HG03439 (cell line): Measurements from ENCODE around the gene RRP12.
"Not testable (repeated sequence)": the region's sequence is repeated elsewhere in the genome, so short reads cannot be mapped to it uniquely, and the experiment has no call there.

Experiments
- ATAC-seq: cut with Tn5 transposase; IDR thresholded peaks from one replicate; pipeline ENCODE4 v1.9.1; 2021; ENCODE audit warnings: mild to moderate bottlenecking, moderate library complexity; ENCODE audit not compliant: unreplicated experiment

Gene RRP12

DNA sequence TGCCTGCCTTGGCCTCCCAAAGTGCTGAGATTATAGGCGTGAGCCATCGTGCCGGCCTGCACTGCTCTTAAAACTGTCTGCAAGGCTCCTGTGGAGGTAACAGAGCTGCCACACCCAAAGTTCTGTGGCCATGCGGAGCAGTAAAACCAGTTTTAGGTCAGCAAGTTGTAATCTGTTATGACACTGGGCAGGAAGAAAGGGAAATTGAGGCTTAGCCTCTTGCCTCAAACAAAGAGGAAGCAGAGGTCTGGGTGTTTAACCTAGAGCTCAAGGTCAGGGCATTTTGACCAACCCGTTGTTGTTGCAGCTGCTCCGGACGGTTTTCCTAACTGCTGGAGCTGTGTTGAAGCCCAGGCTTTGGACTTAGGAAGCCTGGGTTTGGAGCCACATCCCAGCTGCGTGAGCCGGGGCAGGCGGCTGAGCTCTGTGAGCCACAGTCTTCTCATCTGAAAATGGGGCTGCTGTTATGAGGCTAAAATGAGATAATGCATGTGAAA is 7.4 kb upstream of the RRP12 start:
- ATAC-seq: no peak

DNA sequence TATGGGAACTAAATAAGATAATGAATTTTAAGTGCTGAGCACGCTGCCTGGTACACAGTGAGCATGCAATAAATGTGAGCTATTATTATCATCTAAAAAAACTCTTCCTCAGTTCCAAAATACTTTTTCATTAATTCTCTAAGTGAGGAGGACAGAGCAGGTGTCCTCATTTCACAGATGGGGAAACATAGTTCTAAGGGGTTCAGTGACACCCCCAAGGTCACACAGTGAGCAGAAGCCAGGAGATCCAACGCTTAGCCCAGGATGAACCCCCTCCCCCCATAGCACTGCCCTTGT is 6.8 kb upstream of the RRP12 start:
- no peak for ATAC-seq

DNA sequence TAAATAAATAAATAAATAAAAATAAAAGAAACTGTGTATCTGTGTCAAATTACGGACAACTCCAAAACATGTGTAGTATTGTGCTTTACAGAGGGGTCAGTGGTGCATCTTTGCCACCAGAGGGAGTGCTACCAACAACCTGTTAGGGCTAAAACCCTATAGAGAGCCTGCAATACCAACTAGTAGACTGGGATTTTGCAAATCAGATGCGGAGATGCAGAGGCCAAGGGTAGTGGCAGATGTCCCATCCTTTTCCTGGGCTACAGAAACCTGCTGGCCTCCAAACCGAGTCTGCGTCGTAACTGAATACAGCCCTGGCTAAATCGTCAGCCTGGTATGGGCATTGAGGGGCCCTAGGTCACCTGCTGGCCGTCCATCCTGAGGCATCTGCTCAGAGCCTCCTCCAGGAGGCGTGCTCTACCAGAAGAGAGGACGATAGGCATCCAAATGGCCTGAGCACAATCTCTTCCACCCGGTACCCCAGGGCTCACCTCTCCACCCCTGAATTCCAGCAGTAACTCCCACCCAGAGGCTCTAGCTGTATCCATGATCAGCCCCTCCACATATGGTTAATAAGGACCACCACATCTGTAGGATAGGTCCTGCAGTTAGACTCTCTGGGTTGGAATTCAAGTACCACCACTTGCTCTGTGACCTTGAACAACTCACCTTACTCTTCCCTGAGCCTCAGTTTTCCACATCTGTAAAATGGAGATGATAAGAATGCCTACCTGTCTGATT is 6.2 kb upstream of the RRP12 start:
- peak; percentile 84 for ATAC-seq

DNA sequence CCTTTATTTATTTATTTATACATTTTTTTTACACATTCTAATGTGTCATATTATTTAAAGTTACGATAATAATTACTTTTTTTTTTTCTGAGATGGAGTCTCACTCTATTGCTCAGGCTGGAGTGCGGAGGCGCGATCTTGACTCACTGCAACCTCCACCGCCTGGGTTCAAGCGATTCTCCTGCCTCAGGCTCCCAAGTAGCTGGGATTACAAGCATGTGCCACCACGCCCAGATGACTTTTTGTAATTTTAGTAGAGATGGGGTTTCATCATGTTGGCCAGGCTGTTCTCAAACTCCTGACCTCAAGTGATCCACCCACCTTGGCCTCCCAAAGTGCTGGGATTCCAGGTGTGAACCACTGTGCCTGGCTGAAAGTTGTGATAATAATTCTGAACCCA is 5.3 kb upstream of the RRP12 start:
- not testable (repeated sequence) for ATAC-seq

DNA sequence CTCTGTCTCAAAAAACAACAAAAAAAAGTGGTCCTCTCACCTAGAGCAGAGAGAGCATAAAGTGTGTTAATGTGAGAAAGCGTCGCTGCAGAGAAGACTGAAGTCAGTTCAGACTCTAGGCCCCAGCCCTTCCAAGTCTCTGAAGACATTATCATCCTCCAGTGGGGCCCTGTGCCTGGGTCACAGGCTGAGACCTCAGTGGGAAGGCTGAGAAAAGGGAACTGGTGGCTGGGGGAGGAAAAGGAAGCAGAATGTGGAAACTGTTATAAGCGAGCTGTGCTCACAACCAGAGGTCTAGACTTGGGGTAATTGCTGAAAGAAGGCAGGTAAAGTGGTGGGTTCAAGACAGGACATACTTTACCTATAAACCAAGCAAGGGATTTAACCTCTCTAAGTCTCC is 4.9 kb upstream of the RRP12 start:
- no peak for ATAC-seq

DNA sequence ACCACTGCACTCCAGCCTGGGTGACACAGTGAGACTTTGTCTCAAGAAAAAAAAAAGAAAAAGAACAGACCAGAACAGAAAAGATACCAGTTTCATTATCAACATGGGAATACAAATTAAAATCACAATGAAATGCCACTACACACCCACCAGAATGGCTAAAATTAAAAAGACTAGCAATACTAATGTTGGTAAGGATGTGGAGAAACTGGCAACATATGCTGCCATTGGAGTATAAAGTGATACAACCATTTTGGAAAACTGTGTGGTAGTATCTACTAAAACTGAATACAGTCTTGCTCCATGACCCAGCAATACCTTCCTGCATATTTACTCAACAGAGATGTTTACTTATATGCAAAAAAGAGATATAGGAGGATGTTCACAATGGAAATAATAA is 2.9 kb upstream of the RRP12 start:
- ATAC-seq: no peak

DNA sequence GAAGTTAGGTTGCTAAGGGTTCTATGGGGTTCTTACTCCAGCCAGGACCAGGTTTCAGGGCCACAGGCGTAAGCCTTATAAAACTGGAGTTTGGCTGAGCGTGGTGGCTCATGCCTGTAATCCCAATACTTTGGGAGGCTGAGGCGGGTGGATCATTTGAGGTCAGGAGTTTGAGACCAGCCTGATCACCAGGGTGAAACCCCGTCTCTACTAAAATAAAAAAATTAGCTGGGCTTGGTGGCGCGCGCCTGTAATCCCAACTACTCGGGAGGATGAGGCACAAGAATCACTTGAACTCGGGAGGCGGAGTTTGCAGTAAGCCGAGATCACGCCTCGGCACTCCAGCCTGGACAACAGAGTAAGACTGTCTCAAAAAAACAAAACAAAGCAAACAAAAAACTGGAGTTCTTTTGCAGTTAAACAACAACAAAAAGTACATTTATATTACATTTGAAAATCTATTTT is 347 bp upstream of the RRP12 start:
- ATAC-seq: no peak

DNA sequence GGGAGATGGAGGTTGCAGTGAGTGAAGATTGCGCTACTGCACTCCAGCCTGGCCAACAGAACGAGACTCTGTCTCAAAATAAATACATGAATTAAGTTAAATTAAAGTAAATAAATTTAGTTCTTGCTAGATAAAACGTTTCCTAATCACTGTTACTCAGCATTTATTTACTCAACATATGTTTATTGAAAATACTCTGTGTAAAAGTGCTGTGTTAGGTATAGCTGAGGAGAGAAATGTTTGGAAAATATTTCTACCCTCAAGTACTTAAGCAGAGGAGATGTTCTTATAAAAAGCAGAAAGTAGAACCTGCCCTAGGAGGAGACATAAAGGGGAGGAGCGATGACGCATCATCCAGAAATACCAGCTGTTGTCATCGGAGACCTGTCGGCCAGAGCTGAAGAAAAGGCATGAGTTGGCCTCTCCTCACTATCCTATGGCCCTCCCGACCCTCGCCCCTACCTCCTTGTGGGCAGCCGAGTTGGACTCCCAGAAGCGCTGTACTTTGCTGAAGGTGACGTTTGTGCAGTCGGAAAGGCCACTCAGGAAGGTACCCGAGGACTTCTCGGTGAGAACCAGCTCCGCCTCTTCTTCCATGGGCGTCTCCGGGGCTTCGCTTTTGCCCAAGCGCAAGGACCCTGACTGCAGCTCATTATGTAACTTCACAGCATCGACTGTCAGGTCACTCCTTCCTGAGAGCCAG is 1.1 kb downstream of the RRP12 start:
- ATAC-seq: peak; percentile 51

DNA sequence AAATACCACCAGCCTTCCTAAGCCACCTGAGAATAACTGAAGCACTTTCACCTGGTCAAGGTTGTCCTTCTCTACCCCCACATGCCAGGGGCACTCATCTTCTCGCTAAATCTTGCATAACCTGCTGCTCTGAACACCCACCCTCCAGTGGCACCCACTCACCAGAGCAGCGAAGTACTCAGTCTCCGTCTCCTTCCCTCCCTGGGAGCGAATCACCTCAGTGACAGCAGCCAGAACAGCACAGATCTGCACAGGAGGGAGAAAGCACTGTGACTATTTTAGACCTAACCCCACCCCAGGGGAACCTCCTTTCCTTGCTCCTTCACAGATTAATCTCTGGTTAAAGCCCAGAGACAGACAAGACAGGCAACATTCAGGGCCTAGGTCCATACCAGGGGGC is 5.1 kb downstream of the RRP12 start:
- ATAC-seq: no peak

DNA sequence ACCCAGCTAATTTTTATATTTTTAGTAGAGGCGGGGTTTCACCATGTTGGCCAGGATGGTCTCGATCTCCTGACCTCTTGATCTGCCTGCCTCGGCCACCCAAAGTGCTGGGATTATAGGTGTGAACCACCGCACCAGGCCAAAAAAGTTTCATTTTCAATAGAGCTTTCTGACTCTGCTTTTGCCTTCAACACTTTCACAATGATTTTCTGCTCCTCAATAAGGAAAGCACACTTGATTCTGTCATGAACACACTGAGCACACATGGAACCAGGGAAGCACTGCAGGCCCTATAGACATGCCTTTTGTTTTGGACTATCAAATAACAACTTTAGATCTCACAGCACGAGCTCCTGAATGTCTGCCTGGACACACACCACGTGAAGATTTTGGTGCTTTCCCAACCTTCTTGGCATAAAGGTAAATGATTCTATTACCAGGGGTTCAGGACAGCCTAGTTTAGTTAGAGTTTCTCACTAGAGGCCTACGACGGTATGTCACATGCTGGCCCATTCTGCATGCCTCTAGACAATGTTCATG is 8.0 kb downstream of the RRP12 start:
- ATAC-seq: no peak

DNA sequence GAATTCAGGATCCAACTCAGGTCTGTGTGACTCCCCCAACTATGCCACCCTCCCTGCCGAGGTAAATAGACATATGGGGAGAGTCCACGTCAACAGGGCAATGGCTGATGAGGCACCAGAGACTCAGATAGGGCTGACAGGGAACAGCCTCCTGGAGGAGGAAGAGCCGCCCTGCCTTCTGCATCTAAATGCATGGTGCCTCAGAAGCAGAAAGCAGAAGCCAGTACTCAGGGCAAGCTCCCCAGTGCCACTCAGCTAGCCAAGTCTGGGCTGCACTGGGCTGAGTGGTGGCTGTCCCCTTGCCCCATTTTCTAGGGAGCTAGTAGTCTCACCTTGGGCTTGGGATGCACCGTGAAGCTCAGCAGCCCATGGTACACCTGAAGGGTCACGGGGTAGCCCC is 11.0 kb downstream of the RRP12 start:
- ATAC-seq: no peak

DNA sequence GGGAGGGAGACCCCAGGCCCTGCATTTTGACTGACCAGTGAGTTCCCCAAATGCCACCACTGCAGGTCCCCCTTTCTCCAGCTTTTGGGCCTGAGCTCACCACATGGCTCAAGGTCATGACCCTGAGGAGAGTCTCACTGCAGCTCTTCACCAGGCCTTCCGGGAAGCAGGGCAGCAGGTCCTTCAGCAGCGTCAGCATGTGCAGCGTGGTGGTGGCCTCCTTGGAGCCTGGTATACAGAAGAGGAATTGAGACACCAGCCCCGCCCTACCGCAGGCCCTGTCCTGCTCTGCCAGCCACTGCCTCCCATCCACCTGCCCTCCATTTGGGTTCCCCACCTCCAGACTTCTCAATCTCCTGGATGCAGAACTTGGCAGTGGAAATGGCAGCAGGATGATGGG is 13.0 kb downstream of the RRP12 start:
- no peak for ATAC-seq

DNA sequence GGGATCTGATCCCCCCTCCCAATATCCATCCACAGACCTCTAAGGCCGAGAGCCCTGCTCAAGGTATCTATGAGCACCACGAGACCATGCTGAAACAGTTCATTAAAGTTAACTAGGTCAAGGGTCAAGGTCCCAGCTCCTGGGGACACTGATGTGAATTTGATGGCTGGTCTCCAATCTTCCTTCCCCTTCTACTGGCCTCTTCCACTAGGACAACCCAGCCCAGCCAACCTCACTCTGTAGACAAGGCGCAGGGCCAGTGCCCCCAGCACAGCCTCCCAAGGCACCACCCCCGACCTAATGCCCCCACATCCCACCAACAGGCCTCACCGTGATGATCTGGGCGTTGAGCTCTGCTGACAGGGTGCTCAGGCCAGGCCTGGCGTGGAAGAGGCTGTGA is 15.6 kb downstream of the RRP12 start:
- ATAC-seq: no peak

DNA sequence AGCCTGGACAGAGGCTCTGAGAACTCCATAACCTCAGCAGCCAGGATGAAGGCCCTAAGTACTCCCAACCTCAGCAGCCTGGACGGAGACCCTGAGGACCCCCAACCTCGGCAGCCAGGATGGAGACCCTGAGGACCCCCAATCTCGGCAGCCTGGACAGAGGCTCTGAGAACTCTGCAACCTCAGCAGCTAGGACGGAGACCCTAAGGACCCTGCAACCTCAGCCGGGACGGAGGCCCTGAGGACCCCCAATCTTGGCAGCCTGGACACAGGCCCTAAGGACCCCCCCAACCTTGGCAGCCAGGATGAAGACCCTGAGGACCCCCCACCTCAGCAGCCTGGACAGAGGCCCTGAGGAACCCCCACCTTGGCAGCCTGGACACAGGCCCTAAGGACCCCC is 16.5 kb downstream of the RRP12 start:
- no peak for ATAC-seq

DNA sequence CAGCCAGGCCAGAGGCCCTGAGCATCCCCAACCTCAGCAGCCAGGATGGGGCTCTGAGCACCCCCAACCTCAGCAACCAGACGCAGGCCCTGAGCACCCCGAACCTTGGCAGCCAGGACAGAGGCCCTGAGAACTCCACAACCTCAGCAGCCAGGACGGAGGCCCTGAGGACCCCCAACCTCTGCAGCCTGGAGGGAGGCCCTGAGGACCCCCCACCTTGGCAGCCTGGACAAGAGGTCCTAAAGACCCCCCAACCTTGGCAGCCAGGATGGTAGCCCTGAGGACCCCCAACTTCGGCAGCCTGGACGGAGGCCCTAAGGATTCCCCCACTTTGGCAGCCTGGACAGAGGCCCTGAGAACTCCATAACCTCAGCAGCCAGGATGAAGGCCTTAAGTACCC is 17.0 kb downstream of the RRP12 start:
- no peak for ATAC-seq

DNA sequence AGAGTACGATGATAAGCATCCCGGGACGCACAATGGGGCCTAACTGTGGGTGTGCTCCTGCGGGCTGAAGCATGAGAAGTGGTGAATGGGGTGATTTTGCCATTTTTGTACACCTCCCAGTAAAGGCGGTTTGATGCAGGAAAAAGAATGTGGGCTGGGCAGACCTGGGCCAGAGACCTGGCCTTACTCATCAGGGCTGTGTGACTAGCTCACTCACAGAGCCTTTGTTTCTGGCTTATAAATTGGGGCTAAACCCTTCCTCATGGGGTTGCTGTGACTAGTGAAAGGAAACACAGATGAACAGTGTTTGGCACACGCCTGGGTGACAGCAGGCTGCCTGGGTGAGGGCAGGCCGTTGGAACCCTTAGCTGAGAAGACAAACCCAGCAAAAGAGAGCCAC is 18.0 kb downstream of the RRP12 start:
- ATAC-seq: no peak

DNA sequence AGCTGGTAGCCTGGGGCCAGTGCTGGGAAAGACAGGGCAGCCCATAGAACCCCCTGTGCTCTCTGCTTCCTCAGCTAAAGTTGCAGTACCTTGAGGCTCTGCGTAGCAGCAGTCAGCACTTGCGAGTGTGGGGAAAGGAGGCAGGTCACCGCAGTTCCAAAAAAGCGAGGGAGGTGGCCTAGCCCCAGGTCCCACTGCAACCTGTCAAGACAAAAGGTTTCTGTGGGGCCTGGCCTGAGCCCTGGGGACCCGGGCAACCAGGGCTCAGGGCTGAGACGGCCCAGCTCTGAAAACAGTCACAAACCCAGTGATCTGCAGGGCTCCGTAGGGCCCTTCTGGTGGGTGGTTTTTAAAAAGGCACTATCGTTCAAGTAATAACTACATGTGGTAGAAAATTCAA is 19.5 kb downstream of the RRP12 start:
- ATAC-seq: no peak

DNA sequence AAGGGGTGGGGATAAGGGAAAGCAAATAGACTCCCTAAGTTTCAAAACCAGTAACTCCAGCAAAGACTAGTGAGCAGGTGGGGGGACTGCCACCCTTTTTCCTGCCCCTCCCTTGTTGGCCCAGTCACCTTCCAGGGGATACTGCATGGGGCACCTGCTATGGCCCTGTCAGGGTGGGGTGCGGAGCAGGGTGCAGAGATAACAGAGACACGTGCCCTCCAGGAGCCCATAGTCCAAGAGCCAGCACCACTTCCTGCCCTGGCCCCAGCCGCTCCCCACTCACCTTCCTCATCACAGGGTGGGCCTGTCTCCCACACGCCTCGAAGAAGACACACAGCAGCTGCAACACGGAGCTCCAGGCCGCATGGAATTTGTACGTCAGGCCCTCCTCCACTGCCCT is 20.6 kb downstream of the RRP12 start:
- no peak for ATAC-seq

DNA sequence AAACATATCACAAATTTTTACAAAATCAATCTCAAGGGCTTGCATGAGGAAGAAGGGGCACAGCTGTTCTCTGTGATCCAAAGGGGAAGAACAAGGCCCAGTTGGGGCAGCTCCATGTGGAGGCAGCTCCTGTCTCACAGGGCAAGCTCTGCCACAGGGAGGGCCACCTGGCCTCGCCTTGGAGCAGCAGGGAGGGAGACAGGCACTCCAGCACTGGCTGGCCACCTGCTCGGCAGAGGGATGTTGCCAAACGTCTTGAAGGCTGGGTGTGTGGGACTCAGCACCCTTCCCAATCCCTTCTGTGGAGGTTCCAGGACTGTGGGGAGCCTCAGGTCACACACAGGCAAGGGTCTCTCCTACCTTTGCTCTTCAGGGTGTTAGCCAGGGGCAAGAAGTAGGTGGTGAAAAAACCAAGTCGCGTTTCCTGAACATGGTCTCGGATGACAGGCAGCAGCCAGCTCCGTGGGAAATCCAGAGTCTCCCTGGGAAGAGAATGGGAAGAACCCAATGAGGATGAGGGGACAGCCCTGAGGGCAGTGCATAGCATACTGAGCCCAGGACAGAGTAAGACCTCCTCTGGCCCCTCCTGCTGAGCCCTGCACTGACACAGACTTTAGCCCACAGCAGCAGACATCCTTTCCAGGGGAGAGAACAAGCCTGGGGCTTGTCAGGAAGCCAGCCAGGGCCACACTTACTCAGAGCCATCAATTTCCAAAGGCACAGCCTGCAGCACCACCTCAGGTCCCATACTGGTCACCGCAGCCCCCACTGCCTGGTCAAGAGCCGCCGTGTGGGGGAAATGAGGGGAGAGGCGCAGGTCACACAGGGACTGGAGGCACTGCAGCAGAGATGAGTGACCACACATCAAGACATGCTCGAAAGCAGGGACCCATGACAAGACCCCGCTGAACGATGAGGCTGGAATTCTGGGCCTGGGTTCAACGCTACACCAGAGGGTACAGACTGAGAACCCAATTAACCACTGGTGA is 21.9 kb downstream of the RRP12 start:
- ATAC-seq: no peak

DNA sequence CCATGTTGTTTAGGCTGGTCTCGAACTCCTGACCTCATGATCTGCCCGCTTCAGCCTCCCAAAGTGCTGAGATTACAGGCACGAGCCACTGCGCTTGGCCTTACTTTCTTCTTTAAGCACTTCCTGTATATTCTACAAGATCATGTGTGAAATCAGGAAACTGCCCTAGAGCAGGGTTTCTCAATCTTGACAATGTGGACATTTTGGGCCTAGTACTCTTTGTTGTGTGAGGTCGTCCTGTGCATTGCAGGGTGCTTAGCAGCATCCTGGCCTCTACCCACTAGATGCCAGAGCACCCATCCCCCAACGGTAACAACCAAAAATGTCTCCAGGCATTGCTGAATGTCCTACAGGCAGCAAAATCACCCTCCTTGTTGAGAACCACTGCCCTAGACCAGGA is 24.7 kb downstream of the RRP12 start:
- ATAC-seq: no peak

DNA sequence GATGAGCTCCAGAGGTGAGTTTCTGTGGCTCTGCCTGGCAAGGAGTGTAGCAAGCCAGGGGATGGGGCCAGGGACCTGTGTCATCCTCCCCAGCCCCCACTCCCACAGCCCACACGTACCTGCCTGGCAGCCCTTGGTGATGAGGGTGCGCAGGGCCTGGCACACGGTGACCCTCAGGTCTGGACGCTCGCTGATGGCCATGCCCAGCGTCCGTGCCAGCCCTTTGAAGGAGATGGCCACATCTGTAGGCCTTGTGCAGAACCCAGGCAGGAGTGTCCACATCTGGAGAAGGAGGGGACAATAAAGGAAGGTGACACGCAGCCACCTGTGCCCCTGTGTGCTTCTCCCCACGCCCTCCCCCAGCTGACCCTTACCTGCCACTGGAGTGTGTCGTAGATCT is 27.7 kb downstream of the RRP12 start:
- no peak for ATAC-seq
